Left ventricle myocardium inferior (tissue), 1 donor: ENCODE results near the gene SYNE1. TPM values are rescaled to one million over a fixed set of nuclear protein-coding genes. Genes with fewer than 3 reads are reported as not detected.
"Not testable (repeated sequence)": the region's sequence is repeated elsewhere in the genome, so short reads cannot be mapped to it uniquely, and the experiment has no call there.

ENCODE experiments used
- DNase-seq: peaks from one replicate; pipeline ENCODE4 v3.0.0-alpha.2; 2020
- H3K27ac ChIP-seq: fragments of 200-600 bp; replicated peaks from 2 replicates; pipeline ENCODE4 v1.8.0; 2021
- H3K27me3 ChIP-seq: fragments of 200-600 bp; 2 replicates; pipeline ENCODE4 v1.8.0; 2021; ENCODE audit warnings: low read depth
- H3K36me3 ChIP-seq: fragments of 200-600 bp; 2 replicates; pipeline ENCODE4 v1.8.0; 2021
- H3K4me1 ChIP-seq: fragments of 200-600 bp; 2 replicates; pipeline ENCODE4 v1.8.0; 2021
- H3K4me3 ChIP-seq: fragments of 200-600 bp; 2 replicates; pipeline ENCODE4 v1.8.0; 2021; ENCODE audit warnings: mild to moderate bottlenecking, moderate library complexity
- H3K9me3 ChIP-seq: fragments of 200-600 bp; replicated peaks from 2 replicates; pipeline ENCODE4 v1.8.0; 2021
- CTCF ChIP-seq: fragments of 200-600 bp; IDR thresholded peaks from 2 replicates; pipeline ENCODE4 v1.8.0; 2021; ENCODE audit warnings: antibody characterized with exemption, mild to moderate bottlenecking, borderline replicate concordance
- intact Hi-C: fragments of 100-400 bp; cut with micrococcal nuclease; formaldehyde crosslinking; loops from one replicate; pipeline ENCODE4 v1.11.0; 2022
- total RNA-seq: library from RNA; stranded (reverse); fragmentation: NEBNext Ultra II Directional; extraction: Animal tissue kit (Norgen Biotek cat#: 25700); gene quantifications from one replicate; pipeline ENCODE4 v1.2.1, GENCODE V29; 2021
- donor health status: DM: no; HTN: yes; CAD: no; lungs with severe emphysema.

SYNE1 gene
- total RNA-seq, 1 donor from 2014 or later = 105 TPM

- Histone ChIP-seq H3K27ac (no peak overlapping the region), H3K4me1 (no peaks in the 10 kb centered on the region), H3K36me3 (no peaks in the 10 kb centered on the region), H3K27me3 (no peaks in the 10 kb centered on the region), H3K9me3 (no peaks in the 10 kb centered on the region), H3K4me3 (no peak overlapping the region)
- no peak for DNase-seq
- TF ChIP-seq CTCF = no peak
- intact Hi-C loops = no loop called here
Observed at GRCh38 chr6:152651986-152652385, 14.8 kb upstream of the SYNE1 start.

GRCh38 chr6:152648105-152648504, 10.9 kb upstream of the SYNE1 start:
- H3K36me3 ChIP-seq = no peaks in the 10 kb centered on the region
- no peaks in the 10 kb centered on the region for H3K9me3 ChIP-seq
- DNase-seq = no peak
- peaks cover 6% of the 10 kb centered on the region for H3K27me3 ChIP-seq
- TF ChIP-seq CTCF = no peak
- peak overlapping the region; percentile 18 for H3K27ac ChIP-seq
- H3K4me3 ChIP-seq = no peak overlapping the region
- no peaks in the 10 kb centered on the region for H3K4me1 ChIP-seq
- intact Hi-C loops = no loop called here

- H3K4me3 ChIP-seq, intact Hi-C loops, H3K9me3 ChIP-seq, H3K27ac ChIP-seq, DNase-seq, H3K27me3 ChIP-seq, H3K36me3 ChIP-seq, H3K4me1 ChIP-seq: not testable (repeated sequence)
Observed at GRCh38 chr6:152646732-152647131, 9.6 kb upstream of the SYNE1 start.

- intact Hi-C loops = loop anchor here (2.0 kb wide), 1 partner anchor 90 kb away; no protein-coding TSS in a partner anchor
- peak; percentile 75 for TF ChIP-seq CTCF
- DNase-seq = peak; percentile 52
- Histone ChIP-seq H3K27ac (no peak overlapping the region), H3K4me1 (peaks cover 4% of the 10 kb centered on the region), H3K27me3 (peaks cover 6% of the 10 kb centered on the region), H3K36me3 (no peaks in the 10 kb centered on the region), H3K9me3 (no peaks in the 10 kb centered on the region), H3K4me3 (no peak overlapping the region)
Observed at GRCh38 chr6:152642578-152643375, 5.6 kb upstream of the SYNE1 start.

GRCh38 chr6:152636609-152637295, 410 bp downstream of the SYNE1 start:
- peak; percentile 54 for DNase-seq
- Histone ChIP-seq H3K27me3 (peaks cover 13% of the 10 kb centered on the region), H3K27ac (peak overlapping the region; percentile 91), H3K4me1 (peaks cover 36% of the 10 kb centered on the region), H3K36me3 (no peaks in the 10 kb centered on the region), H3K9me3 (no peaks in the 10 kb centered on the region), H3K4me3 (peak overlapping the region; percentile 80)
- intact Hi-C loops = no loop called here
- no peak for TF ChIP-seq CTCF

- DNase-seq = peak; percentile 27
- Histone ChIP-seq H3K27ac (peak overlapping the region; percentile 91), H3K36me3 (no peaks in the 10 kb centered on the region), H3K9me3 (no peaks in the 10 kb centered on the region), H3K27me3 (peaks cover 13% of the 10 kb centered on the region), H3K4me3 (peak overlapping the region; percentile 80), H3K4me1 (peaks cover 36% of the 10 kb centered on the region)
- TF ChIP-seq CTCF = peak; percentile 10
- intact Hi-C loops = no loop called here
Observed at GRCh38 chr6:152636021-152636608, 1.0 kb downstream of the SYNE1 start.
